HEK293T (cell line): ENCODE measurements around the gene PANK4.

Experiments
- ARNT ChIP-seq: fragments of 450-650 bp; IDR thresholded peaks from 2 replicates; pipeline ENCODE4 v1.6.1; 2017; ENCODE audit warnings: mild to moderate bottlenecking
- BHLHE40 ChIP-seq: fragments of 450-650 bp; IDR thresholded peaks from 2 replicates; pipeline ENCODE4 v1.6.1; 2016; ENCODE audit warnings: mild to moderate bottlenecking, moderate library complexity, borderline replicate concordance
- FOXK2 ChIP-seq: fragments of 450-650 bp; IDR thresholded peaks from 2 replicates; pipeline ENCODE4 v1.6.1; 2016; ENCODE audit warnings: mild to moderate bottlenecking
- SUZ12 ChIP-seq: fragments of 450-650 bp; IDR thresholded peaks from 2 replicates; pipeline ENCODE4 v1.6.1; 2016; ENCODE audit warnings: mild to moderate bottlenecking
- TARDBP ChIP-seq: fragments of 450-650 bp; IDR thresholded peaks from 2 replicates; pipeline ENCODE4 v1.6.1; 2016
- TF ChIP-seq, protein P1 (sequence below): fragments of 450-650 bp; IDR thresholded peaks from 2 replicates; pipeline ENCODE4 v1.6.1; 2016

DNA sequence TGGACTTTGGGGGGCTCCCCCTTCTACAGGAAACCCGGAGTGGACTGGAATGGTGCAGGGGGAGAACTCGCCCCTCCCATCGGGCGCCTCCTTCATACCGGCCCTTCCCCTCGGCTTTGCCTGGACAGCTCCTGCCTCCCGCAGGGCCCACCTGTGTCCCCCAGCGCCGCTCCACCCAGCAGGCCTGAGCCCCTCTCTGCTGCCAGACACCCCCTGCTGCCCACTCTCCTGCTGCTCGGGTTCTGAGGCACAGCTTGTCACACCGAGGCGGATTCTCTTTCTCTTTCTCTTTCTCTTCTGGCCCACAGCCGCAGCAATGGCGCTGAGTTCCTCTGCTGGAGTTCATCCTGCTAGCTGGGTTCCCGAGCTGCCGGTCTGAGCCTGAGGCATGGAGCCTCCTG, 29.9 kb upstream of the PANK4 start, which contains the start of gene TNFRSF14:
- TF ChIP-seq BHLHE40 = no peak
- TF ChIP-seq FOXK2 = no peak
- TF ChIP-seq TARDBP = no peak
- TF ChIP-seq SUZ12 = no peak
- no peak for TF ChIP-seq ARNT
- TF ChIP-seq, protein P1, sequence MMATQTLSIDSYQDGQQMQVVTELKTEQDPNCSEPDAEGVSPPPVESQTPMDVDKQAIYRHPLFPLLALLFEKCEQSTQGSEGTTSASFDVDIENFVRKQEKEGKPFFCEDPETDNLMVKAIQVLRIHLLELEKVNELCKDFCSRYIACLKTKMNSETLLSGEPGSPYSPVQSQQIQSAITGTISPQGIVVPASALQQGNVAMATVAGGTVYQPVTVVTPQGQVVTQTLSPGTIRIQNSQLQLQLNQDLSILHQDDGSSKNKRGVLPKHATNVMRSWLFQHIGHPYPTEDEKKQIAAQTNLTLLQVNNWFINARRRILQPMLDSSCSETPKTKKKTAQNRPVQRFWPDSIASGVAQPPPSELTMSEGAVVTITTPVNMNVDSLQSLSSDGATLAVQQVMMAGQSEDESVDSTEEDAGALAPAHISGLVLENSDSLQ = no peak
